ENCODE measurements around the gene CST8. TPM values are rescaled to one million over a fixed set of nuclear protein-coding genes. Genes with fewer than 3 reads are reported as not detected.

The CST8 gene
- total RNA-seq, 1 donor from 2014 or later: not detected

DNA sequence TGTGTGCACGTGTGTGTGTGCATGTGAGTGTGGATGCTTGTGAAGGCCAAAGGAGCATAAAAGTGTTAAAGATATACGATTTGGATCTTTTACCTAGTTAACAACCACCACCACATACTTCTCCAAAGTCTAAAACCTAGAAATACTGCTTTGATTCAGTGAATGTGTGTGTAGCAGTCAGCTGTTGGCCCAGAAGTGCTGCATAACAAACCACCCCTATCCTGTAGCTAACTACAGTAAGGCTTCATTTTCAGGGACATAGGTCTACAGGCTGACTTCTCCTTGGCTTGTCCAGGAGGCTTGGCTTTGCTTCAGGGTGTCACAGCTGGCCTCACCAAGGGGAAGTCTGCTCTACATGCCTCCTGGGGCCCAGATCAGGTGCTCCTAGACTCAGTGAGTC is 2.4 kb upstream of the CST8 start:
- TF ChIP-seq, protein P1, sequence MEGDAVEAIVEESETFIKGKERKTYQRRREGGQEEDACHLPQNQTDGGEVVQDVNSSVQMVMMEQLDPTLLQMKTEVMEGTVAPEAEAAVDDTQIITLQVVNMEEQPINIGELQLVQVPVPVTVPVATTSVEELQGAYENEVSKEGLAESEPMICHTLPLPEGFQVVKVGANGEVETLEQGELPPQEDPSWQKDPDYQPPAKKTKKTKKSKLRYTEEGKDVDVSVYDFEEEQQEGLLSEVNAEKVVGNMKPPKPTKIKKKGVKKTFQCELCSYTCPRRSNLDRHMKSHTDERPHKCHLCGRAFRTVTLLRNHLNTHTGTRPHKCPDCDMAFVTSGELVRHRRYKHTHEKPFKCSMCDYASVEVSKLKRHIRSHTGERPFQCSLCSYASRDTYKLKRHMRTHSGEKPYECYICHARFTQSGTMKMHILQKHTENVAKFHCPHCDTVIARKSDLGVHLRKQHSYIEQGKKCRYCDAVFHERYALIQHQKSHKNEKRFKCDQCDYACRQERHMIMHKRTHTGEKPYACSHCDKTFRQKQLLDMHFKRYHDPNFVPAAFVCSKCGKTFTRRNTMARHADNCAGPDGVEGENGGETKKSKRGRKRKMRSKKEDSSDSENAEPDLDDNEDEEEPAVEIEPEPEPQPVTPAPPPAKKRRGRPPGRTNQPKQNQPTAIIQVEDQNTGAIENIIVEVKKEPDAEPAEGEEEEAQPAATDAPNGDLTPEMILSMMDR (IDR thresholded peaks at IDR 0.05; ENCODE audit: borderline replicate concordance): no peak
- Histone ChIP-seq H3K9me3 (replicated peaks) (peaks cover 18% of the 10 kb centered on the region), H3K4me1 (no peaks in the 10 kb centered on the region), H3K27me3 (ENCODE audit: low read depth) (no peaks in the 10 kb centered on the region), H3K36me3 (no peaks in the 10 kb centered on the region), H3K4me3 (no peak overlapping the region), H3K27ac (replicated peaks) (no peak overlapping the region)
- intact Hi-C loops (cut with micrococcal nuclease): no loop called here
- DNase-seq: no peak

DNA sequence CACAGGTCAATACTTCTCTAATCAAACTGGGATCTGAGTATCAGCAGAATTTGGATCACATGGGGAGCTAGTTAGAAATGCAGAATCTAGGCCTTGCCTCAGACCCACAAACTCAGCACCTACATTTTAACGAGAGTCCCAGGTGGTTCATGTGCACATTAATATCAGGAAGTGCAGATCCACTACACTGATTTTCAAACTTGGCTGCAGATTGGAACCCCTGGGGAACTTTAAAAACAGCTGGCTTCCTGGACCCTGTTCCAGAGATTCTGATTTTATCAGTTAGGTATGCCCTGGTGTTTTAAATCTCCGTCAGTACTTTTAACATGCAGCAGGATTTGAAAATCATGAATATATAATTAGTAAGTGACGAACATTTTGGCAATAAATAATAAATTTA is 1.9 kb upstream of the CST8 start:
- intact Hi-C loops (cut with micrococcal nuclease): no loop called here

DNA sequence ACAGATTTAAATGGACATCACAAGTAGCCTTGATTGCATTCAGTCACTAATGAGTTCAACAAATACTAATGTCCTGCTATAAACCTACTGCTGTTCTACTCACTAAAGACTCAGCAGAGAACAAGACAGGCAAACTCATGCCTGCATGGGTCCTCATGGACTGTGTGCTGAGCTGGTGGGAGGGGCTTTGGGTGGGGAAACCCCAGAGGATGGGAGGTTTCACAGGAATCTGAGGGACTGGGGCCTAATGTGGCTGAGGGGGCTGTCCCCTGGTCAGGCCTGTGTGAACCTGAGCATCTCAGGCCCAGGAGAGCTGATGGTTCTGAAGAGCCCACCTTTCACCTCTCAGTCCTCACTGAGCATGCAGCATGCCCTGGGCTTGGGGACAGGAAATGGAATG is 1.4 kb downstream of the CST8 start:
- no peaks in the 10 kb centered on the region for H3K4me1 ChIP-seq
- no peak overlapping the region for H3K4me3 ChIP-seq
- TF ChIP-seq, protein P1 (IDR thresholded peaks at IDR 0.05; ENCODE audit: borderline replicate concordance): no peak
- H3K9me3 ChIP-seq (replicated peaks): peaks cover 10% of the 10 kb centered on the region
- H3K27me3 ChIP-seq (ENCODE audit: low read depth): no peaks in the 10 kb centered on the region
- no peaks in the 10 kb centered on the region for H3K36me3 ChIP-seq
- no peak for DNase-seq
- intact Hi-C loops (cut with micrococcal nuclease): no loop called here
- no peak overlapping the region for H3K27ac ChIP-seq (replicated peaks)

More for the DNA sequence above, 1.9 kb upstream of the CST8 start:
- no peak overlapping the region for H3K27ac ChIP-seq (replicated peaks)
- TF ChIP-seq, protein P1 (IDR thresholded peaks at IDR 0.05; ENCODE audit: borderline replicate concordance): no peak
- no peak for DNase-seq
- peaks cover 18% of the 10 kb centered on the region for H3K9me3 ChIP-seq (replicated peaks)
- no peaks in the 10 kb centered on the region for H3K36me3 ChIP-seq
- no peaks in the 10 kb centered on the region for H3K4me1 ChIP-seq
- no peaks in the 10 kb centered on the region for H3K27me3 ChIP-seq (ENCODE audit: low read depth)
- H3K4me3 ChIP-seq: no peak overlapping the region

DNA sequence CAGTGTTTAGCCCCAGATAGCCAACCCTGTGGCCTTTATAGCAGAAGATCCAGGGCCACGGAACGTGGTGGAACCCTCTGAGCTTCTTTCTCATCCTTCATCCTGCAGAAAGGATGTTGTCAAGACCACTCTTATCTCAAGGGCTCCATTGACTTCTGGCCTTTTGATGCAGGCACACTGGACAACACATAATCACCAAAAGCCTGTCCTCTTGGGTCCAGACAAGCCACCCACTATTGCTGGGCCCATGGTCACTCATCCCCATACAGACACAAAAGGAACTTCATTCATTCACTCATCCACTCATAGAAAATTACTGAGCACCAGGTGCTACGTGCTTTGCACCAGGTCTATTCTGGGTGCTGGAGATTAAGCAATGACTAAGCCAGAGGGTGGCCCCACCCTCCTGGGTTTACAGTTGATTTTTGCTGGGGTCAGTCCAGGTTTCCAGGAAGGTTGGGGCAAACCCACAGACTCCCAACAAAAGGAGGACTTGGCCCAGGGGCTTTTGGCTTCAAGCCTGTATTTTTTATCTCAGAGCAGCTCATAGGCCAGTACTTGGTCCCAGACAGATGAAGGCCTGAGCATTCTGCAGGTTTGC is 2.4 kb downstream of the CST8 start:
- H3K4me1 ChIP-seq: no peaks in the 10 kb centered on the region
- DNase-seq: no peak
- no peaks in the 10 kb centered on the region for H3K27me3 ChIP-seq (ENCODE audit: low read depth)
- TF ChIP-seq, protein P1 (IDR thresholded peaks at IDR 0.05; ENCODE audit: borderline replicate concordance): no peak
- H3K27ac ChIP-seq (replicated peaks): no peak overlapping the region
- intact Hi-C loops (cut with micrococcal nuclease): no loop called here
- peaks cover 5% of the 10 kb centered on the region for H3K9me3 ChIP-seq (replicated peaks)
- H3K4me3 ChIP-seq: no peak overlapping the region
- H3K36me3 ChIP-seq: no peaks in the 10 kb centered on the region

DNA sequence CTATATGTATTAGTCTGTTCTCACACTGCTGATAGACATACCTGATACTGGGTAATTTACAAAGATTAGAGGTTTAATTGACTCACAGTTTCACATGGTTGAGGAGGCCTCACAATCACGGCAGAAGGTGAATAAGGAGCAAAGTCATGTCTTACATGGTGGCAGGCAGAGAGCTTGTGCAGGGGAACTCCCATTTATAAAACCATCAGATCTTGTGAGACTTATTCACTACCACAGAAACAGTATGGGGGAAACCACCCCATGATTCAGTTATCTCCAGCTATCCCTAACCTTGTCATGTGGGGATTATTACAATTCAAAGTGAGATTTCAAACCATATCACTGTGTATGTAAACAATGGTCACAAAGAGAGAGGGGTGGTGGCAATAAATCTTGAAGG is 6.6 kb downstream of the CST8 start:
- H3K4me3 ChIP-seq: no peak overlapping the region
- H3K27me3 ChIP-seq (ENCODE audit: low read depth): peaks cover 34% of the 10 kb centered on the region
- no peak overlapping the region for H3K27ac ChIP-seq (replicated peaks)
- TF ChIP-seq, protein P1 (IDR thresholded peaks at IDR 0.05; ENCODE audit: borderline replicate concordance): no peak
- no peak for DNase-seq
- no peaks in the 10 kb centered on the region for H3K36me3 ChIP-seq
- no peaks in the 10 kb centered on the region for H3K4me1 ChIP-seq
- H3K9me3 ChIP-seq (replicated peaks): no peaks in the 10 kb centered on the region
- intact Hi-C loops (cut with micrococcal nuclease): no loop called here
